Activated CD4-positive, CD25-positive, alpha-beta regulatory T cell (primary cell): ENCODE data around the gene AK2.
"Not testable (repeated sequence)": the region's sequence is repeated elsewhere in the genome, so short reads cannot be mapped to it uniquely, and the experiment has no call there.

ENCODE experiments used
- DNase-seq, 4 experiments: peaks; one replicate each; lab custom pipeline; 2025; lab: John Stamatoyannopoulos, UW

Gene AK2

GRCh38 chr1:32998997-32999396 lies 37.7 kb downstream of the AK2 start:
- DNase-seq, result no peak

DNA sequence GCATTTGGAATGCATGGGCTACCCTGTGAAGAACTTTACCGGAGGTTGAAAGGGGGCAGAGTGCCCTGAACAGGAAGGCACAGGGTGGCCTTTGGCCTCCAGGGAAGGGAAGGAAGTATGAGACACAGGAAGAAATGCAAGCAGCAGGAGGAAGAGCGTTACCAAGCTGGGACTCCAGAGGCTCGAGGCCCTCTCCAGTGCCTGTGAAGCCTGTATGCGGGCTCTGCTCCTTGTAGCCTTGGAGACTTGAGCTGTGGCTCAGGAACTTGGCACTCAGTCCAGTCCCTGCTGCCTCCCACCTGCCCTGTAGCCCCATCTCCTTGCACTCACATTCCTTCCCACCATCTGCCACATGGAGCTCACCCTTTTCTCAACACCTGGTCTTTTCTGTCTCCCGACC lies 38.6 kb downstream of the AK2 start:
- DNase-seq, result no peak

- DNase-seq, result no peak
Observed at GRCh38 chr1:32997381-32997891, 39.2 kb downstream of the AK2 start.

- DNase-seq, result not testable (repeated sequence)
Observed at GRCh38 chr1:32993324-32993636, 43.4 kb downstream of the AK2 start.

GRCh38 chr1:32992489-32993323 lies 44.0 kb downstream of the AK2 start:
- no peak for DNase-seq

DNA sequence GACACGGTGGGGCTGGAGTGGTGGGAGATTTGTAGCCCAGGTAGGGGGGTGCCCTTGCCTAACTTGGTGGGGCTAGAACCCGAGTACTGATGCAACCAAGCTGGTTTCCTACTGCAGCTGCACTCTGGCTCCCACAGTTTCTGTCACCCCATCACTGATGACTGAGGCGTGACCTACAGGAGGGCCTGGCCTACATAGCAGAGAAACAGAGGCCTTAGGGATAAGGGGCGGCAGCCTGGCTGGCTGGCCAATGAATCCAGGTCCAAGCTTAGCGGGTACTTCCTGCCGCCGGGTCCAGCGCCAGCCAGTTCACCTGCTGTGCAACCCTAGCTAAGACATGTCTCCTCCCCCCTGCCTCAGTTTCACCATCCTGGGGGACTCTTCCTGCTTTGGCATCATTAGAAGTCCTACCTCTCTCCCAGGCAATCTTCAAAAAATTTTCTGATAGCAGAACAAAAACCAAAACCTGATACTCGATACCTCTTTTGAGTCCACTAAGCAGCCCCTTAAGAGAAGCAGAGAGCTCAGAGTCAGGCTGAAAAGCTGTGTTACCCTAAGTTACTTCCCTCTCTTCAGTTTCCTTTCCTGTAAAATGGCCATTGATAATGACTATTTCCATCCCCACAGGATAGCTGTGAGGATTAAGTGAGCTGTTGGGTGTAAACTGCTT lies 44.7 kb downstream of the AK2 start:
- DNase-seq, result no peak

DNA sequence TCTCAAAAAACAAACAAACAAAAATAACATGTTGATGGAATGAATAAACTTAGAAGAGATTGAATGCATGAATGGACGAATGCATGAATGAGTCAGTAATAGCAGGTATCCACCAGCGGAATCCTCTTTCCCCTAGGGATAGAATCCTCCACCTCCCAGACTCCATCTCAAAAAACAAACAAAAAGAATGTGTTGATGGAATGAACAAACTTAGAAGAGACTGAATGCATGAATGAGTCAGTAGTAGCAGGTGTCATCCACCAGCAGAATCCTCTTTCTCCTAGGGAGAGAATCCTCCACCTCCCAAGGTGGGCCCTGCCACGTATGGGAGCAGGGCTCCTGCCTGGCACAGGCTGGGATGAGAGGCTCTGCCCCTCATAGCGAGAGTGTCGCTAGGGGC lies 45.3 kb downstream of the AK2 start:
- DNase-seq, result no peak

DNA sequence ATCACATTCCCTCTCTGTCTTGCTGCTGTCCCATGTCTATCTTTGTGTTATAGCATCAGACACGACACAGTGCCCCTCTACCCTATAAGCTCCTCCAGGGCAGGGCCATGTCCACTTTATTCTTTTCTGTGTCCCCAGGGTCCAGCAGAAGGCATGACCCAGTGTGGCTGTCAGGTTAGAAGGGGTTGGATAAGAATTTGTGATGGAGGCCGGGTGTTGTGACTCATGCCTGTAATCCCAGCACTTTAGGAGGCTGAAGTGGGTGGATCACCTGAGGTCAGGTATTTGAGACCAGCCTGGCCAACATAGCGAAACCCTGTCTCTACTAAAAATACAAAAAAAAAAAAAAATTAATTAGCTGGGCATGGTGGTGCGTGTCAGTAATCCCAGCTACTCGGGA lies 45.8 kb downstream of the AK2 start:
- no peak for DNase-seq

DNA sequence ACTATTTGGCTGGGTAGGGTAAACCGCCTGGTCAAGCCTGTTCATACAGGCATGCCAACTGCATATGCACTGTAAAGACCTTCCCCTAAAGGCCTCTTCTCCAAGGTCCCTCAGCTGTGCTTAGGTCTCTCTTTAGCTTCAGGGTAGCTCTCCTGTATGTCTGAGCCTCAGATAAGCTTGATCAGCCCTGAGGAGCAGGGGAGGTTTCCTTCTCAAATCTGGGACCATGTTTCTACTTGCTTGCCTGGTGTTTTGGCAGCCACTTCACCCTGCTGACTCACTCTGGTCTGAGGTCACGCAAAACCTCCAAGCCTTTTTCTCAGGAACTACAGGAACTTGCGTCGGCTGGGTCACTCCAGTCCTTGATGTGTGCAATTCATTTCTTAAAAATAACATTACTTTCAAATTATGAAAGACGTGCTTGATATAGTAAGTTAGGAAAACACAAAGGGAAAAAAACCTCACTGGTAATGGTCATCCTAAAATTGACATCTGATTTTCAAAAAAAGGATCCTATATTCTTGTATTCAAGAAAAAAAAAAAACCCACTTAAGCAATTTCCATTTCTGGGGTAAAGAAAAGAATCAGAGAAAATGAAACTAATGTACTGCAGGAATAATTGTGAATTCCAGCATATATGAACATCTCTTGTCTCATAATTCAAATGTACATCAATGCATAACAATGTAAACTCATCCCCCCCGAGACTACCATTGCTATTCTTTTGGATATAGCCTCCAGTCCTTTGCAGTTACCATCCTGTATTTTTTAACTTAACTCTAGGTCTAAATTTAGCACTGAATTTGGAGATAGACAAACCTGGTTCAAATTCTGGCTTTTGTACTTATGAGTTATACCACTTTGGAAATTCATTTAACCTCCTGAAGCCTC lies 47.3 kb downstream of the AK2 start:
- DNase-seq, result no peak

DNA sequence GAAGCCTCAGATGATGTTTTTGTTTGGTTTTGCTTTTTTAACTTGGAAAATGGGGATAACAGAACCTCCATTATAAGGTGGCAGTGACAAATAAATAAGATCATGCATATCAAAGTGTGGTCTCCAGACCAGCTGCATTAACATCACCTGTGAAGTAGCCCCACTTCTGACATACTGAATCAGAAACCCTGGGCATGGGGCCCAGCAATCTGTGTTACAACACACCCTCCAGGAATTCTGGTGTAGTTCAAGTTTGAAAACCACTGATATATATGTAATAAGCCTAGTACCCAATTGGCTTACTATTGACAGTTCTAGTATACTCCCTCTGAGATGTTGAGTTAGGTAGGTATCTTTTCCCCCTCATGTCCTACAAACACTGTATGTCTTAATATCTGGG lies 48.0 kb downstream of the AK2 start:
- DNase-seq, result no peak

DNA sequence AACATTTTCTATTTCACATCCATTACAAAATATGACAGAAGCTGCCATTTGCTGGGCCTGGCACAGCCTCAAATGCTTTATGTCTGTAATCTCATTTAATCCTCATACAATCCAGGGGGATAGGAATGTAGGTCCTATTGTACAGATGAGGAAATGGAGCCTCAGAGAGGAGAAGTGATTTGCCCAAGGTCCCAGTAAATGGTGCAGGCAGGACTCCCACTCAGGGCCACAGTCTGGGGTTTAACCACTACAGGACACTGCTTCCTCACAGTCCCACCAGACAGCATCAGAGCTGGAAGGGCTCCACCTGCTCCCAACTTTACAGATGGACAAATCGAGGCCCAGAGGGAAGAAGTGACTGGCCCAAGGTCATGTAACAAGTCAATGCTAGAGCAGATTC lies 51.5 kb downstream of the AK2 start:
- DNase-seq, result no peak

DNA sequence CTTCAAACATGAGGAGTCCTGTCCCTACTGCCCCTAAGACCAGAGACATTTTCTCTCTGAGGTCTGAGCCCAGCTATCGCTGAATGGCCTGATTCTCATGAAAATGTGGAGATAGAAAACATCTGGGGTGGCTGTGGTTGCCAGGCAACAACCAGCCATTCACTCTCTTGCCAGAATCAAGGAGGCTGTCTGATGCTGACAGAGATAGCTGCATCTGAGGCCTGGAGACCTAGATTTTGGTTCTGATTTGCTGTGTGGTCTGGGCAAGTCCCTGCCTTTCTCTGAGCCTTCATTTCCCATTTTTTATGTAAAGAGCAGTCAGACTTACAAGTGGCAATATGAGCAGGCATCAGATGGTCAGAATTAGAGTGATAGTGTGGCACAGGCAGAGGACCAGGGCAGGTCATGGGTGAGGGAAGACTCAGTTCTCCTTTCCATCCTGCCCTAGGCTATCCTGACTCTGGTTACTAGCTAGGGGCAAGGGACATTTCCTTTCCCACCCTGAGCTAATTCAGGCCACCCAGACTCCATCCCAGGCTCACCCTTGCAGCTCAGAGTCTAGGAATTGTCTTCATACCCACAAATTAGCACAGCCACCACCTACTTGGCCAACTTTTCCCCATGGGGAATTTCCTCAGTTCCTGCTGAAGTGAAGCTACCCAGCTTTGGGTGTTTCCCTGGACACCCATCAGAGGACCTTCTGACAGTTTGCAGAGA lies 52.1 kb downstream of the AK2 start:
- no peak for DNase-seq

- no peak for DNase-seq
Observed at GRCh38 chr1:32984090-32984454, 52.6 kb downstream of the AK2 start.

- no peak for DNase-seq
Observed at GRCh38 chr1:32983020-32983419, 53.7 kb downstream of the AK2 start.

GRCh38 chr1:32981003-32981901 lies 55.4 kb downstream of the AK2 start:
- peak in 3 of 4 experiments; percentile 23 to 42 (median 35) for DNase-seq

DNA sequence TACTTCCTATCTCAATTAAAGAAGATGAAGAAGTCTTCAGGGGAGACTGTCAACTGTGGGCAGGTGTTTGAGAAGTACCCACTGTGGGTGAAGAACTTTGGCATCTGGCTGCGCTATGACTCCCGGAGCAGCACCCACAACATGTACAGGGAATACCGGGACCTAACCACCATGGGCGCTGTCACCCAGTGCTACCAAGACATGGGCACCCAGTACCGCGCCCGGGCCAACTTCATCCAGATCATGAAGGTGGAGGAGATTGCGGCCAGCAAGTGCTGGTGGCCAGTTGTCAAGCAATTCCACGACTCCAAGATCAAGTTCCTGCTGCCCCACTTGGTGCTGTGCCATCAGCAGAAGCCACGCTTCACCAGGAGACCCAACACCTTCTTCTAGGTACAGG lies 56.6 kb downstream of the AK2 start:
- DNase-seq, result no peak

GRCh38 chr1:32978854-32979253 lies 57.8 kb downstream of the AK2 start:
- no peak for DNase-seq

DNA sequence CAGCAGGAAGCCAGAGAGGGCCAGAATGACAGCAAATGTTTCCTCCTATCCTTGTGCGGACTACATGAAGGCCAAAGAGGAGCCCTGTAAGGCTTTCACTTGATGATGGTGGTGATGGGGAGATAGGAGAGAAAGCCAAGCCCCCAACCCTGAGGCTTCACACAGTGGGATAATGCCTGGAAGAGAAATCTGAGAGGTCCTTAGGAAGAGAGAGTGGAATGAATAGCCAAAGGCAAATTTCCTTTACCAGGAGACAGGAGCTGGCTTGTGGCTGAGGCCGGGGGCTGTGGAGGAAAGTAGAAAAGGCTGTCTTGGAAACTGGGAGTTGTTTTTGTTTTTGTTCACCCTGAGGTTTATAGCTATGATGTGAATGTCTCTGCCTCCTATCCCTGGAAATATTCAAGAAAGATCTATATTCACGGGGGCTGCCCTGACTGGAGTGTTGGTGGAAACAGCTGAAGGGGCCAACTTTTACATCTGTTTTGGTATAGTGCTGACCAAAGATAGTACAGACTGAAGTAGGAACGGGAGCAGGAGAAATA lies 59.1 kb downstream of the AK2 start:
- DNase-seq, result no peak

DNA sequence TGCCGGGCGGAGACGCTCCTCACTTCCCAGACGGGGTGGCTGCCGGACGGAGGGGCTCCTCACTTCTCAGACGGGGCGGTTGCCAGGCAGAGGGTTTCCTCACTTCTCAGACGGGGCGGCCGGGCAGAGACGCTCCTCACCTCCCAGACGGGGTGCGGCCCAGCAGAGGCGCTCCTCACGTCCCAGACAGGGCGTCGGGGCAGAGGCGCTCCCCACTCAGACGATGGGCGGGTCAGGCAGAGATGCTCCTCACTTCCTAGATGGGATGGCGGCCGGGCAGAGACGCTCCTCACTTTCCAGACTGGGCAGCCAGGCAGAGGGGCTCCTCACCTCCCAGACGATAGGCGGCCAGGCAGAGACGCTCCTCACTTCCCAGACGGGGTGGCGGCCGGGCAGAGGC lies 61.6 kb downstream of the AK2 start:
- not testable (repeated sequence) for DNase-seq

DNA sequence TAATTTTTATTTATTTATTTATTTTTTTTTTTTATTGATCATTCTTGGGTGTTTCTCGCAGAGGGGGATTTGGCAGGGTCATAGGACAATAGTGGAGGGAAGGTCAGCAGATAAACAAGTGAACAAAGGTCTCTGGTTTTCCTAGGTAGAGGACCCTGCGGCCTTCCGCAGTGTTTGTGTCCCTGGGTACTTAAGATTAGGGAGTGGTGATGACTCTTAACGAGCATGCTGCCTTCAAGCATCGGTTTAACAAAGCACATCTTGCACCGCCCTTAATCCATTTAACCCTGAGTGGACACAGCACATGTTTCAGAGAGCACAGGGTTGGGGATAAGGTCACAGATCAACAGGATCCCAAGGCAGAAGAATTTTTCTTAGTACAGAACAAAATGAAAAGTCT lies 63.2 kb downstream of the AK2 start:
- not testable (repeated sequence) for DNase-seq
